Stimulated activated CD8-positive, alpha-beta memory T cell treated with anti-CD3 and anti-CD28 coated beads, Interleukin-7, amount 100 ng/mL, for 24 hours (primary cell): ENCODE measurements around the gene ULK2.

ENCODE experiments used
- DNase-seq: peaks from one replicate; pipeline ENCODE4 v3.0.0-alpha.2; 2020; ENCODE audit warnings: low read depth

ULK2 gene

DNA sequence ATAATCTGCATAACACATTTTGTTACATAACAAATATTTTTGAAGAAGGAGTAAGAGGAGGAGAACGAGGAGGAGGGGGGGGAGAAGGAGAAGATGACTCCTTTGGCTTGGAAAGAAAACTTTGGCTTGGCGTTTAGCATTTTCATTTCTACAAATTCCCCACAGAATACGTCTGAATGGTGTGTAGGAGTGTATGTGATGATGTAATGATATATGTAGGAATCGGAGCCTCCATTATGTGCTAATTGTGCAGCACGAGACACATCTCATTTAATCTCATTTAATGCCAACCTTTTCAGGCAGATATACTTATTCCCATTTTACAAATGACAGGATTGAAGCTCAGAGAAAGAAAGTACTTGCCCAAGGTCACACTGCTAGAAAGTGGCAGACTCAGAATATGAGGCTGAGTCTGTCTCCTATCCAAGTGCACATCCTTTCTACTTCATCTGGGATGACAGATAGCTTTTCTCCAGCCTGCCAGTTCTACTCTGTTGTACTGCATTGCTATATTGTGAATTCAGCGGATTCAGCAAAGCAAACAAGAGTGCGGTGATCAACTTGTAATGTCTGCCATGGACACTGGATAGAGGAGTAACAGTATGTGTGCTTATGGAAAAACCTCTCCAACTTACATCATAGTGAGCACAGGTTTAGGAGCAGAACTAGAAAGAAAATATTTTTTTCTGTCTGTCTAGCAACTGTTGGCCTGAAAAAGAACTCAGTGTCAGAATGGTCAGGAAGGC is 140.9 kb downstream of the ULK2 start:
- no peak for DNase-seq

DNA sequence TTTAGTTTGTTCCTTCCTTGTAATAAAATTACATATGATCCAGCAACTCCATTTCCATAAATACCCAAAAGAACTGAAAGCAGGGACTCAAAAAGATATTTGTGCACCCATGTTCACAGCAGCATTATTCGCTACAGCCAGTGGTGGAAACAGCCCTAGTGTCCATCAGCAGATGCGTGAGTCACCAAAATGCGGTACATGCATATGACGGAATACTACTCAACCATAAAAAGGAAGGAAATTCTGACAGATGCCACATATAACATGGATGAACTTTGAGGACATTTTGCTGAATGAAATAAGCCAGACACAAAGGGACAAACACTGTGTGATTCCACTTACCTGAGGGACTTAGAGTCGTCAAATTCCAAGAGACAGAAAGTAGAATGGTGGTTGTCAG is 142.2 kb downstream of the ULK2 start:
- DNase-seq, result no peak

DNA sequence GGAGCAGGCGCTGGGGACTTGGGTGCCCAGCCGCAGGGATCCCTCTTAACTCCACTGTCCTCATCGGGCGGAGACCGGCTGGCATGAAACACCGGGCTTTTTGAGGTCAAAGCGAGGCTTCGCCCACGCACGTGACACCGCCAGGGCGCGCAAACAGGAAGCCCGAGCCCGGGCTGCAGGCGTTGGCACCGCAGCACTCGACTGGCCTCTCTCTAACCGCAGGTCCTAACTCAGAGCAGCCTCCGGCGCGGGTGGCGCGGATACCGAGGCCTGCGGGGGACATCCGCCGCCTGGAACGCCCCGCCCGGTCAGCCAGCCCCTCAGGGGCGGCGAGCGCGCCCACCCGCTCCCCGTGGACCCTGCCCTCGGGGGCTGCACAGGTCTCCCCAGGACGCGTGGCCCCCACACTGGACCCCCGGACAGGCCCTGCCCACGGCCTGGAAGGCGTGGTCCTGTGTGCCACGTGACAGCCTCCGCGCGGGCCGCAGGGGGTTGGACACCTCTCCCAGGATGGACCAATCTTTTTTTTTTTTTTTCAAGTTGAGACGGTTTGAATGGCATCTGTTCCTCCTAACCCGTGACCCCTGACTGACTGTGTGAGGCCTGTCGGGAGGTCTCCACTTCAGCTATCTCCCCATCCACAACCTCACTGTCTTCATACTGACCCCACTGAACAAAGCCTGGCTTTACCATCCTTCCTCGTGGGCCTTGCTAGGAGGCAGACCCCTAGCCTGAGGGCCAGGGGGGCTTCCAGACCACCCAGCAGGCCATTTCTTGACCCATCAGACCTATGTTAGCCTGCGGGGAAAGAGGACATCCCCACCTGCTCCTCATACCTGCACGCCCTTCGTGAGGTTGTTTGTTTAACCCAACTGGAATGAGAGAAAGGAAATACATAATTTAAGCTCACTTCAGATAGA is 143.0 kb downstream of the ULK2 start:
- peak; percentile 14 for DNase-seq

DNA sequence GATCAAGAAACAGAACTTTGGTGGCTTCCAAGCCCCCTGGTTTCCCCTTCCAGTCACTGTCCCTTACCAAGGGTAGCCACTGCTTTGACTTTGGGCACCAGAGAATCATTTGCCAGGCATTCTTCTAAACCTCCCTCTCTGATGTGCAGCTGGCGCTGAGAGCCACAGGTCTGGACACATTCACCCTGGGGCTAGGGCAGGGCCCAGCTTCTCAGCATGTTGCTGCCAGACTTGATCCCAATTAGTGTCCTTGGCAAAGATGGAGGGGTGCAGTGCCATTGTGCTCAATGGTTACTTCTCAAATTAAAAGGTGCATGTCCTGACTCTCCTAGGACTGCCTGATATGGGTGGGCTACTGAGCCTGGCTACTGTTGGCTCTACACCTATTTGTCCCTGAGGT is 143.8 kb downstream of the ULK2 start:
- DNase-seq, result no peak
